GM18502 (cell line): ENCODE data around the gene KIF18B.
A peak's percentile ranks its signal among the peaks of the same experiment; 100 is the strongest.
"Not testable (repeated sequence)": the region's sequence is repeated elsewhere in the genome, so short reads cannot be mapped to it uniquely, and the experiment has no call there.

Source experiments
- ATAC-seq: cut with Tn5 transposase; IDR thresholded peaks from one replicate; pipeline ENCODE4 v1.9.1; 2021; ENCODE audit warnings: mild to moderate bottlenecking; ENCODE audit not compliant: unreplicated experiment, poor library complexity

The KIF18B gene

DNA sequence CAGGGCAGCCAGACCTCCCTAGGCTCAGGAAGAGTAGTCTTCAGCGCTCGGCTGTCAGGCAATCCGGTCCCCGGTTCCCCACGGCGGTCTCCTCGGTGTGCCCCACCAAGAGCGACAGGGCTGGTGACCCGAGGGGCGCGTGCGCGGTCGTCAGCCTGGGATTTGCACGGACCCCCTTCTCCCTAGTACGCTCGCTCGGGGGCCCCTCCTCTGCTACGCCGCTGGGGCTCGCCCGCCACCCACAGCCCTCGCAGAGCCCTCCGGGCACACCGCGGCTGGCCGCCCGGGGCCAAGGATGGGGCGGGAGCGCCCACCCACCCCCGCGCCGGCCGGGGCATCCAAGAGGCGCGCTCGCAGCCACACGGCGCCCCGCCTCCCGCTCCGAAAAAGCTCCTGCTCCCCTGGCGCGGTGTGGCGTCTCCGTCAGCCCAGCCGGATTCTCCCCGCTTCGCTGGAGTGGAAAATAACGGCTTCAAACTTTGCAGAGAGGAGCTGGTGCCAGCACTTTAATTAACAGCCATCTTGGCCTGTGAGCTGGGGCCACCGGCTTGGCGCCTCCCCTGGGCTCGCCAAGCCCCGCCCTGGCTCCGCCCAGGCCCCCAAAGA lies 22.7 kb upstream of the KIF18B start:
- no peak for ATAC-seq

- no peak for ATAC-seq
Measured at GRCh38 chr17:44969144-44969780, 21.7 kb upstream of the KIF18B start.

GRCh38 chr17:44968225-44969143 lies 20.9 kb upstream of the KIF18B start, which contains the start of gene C1QL1:
C1QL1 (minus strand) TSS chr17:44968303; CDS start chr17:44968048, 255 bp downstream.
- peak; percentile 90 for ATAC-seq

DNA sequence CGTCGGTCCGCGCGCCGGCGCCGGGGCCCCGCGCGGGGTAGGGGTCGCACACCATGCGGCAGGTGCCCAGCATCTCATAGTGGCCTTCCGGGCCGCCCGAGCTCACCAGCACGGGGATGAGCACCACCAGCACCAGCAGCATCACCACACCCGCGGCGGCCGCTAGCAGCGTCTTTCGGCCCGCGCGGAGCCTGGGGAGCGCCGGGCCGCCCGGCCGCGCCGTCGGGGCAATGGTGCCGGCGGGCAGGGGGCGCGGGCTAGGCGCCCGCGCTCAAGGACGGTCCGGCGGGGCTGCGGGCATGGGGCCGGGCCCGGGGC lies 20.3 kb upstream of the KIF18B start:
- ATAC-seq = peak; percentile 15

DNA sequence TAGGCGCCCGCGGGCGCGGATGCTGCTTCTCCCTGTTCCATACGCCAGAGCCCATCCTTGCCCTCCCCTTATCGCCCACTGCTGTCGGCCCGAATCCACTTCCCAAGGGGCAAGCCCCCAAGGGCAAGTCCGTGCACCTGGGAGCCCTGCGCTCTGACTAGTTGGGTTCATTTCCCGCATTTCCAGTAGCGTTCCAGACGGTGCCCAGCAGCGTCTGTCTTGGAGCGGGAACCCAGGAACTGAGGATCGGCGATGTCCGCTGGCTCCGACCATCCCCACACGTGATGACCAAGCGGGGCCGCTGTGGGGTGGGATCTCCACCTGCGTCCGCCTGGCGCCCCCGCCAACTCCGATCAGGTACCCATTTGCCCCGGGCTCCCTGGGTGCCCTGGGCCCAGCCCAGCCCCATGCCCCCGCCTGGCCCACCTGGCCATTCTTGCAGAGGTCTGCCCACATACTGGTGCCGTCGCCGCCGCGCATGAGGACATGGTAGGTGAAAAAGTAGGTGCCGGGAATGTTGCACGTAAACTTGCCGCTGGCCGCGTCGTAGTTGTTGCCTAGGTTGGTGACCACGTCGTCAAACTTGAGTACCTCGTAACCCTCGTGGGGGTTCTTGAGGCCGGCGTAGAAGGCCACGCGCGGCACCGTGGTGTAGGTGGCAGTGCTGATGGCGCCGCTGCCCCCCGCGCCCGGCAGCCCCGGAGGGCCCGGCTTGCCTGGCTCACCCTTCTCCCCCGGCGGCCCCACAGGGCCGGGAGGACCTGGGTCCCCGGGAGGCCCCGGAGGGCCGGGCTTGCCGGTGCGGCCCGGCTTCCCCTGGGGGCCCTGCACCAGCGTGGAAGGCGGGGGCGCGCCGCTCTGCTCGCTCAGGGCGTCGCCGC lies 19.7 kb upstream of the KIF18B start:
- ATAC-seq = no peak

- ATAC-seq = no peak
Measured at GRCh38 chr17:44966348-44967025, 18.9 kb upstream of the KIF18B start.

GRCh38 chr17:44965481-44966234 lies 18.1 kb upstream of the KIF18B start:
- no peak for ATAC-seq

- ATAC-seq = no peak
Measured at GRCh38 chr17:44961921-44962350, 14.4 kb upstream of the KIF18B start.

DNA sequence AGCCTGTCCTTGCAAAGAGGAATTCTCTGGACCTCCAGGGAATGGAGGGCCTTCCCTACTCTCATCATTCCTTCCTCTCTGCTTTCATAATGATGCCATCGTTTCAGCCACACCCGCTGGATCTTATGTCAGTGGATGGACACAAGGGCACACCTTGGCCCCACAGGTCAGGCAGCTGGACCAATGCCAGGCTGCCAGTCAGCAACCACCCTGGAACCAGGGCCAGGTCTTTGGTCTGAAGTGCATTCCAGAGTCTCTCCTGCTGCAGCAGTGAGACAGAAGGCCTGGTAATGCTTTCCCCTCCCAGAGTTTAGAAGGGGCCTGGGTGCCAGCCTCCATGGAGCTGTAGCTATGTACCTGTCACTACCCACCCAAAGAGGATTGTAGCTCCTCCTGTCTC lies 13.1 kb upstream of the KIF18B start:
- ATAC-seq = no peak

DNA sequence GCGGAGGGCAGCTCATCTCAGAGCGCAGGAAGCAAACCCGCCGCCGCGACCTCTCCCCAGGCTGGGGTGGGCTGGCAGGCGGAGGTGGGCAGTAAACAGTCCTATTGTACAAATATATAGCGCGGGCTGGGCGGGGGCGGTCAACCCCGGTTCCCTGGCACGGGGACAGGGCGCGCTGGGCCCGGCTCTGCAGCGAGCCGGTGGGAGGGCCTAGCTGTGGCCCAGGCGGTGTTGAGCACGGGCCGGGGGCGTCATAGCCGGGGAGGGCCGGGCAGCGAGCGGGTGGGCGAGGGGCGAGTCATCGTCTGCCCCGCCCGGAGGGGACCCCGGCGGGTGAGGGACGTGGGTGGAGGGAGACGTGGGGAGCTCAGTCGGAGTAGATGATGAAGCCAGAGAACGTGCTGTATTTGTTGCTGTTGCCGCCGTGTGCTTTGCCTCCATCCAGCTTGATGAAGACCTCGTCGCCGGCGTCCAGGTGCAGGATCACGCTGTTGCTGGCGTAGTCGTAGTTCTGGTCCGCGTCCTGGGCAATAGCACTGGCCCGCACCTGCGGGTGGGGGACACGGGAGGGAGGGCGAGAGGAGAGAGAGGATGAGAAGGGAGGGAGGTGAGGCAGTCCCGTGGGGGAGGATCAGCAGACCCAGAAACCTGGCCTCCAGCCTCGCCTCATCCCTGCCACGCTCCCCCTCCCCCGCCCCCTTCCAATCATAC lies 12.4 kb upstream of the KIF18B start:
- ATAC-seq = no peak

GRCh38 chr17:44956998-44957981 lies 9.7 kb upstream of the KIF18B start:
- ATAC-seq = no peak

DNA sequence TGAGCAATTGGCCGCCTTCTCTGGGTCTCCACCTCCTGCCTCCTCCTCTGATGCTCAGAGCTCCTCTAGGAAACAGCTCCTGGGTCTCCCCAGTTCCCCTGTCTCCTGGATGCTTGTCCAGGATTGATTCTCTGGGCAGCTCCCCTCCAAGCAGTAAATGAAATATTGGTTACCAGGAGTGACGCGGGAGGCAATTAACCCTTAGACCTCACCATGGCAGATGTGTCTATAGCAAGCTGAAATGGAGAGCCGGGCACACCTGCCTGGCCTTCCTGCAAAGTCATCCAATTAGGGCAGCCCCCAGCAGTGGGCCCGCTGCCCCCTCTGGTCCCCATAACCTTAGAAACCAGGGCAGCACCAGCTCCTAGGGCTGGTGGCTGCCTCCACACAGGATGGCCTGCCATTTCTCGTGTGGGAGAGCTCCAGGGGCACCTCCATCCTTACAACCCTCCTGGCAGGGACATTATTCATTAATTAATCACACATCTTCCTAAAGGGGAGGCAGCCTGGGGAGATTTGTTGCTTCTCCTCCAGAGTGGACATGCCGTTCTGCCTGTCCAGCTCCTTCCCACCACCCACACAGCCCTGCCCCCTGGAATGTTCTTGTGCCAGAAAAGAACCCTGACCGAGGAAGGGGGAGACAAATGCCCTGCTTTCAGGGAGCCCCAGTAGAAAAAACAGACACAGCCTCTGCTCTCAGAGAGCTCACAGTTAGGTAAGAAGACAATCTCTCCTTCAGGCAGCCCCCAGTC lies 8.3 kb upstream of the KIF18B start:
- no peak for ATAC-seq

- no peak for ATAC-seq
Measured at GRCh38 chr17:44952946-44953475, 5.4 kb upstream of the KIF18B start.

- ATAC-seq = no peak
Measured at GRCh38 chr17:44948315-44948795, 782 bp upstream of the KIF18B start.

DNA sequence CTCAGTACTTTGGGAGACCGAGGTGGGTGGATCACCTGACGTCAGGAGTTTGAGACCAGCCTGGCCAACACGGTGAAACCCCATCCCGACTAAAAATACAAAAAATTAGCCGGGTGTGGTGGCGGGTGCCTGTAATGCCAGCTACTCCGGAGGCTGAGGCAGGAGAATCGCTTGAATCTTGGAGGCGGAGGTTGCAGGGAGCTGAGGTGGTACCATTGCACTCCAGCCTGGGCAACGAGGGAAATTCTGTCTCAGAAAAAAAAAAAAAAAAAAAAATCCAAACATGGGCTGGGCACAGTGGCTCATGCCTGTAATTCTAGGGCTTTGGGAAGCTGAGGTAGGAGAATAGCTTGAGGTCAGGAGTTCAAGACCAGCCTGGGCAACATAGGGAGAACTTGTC lies 1.9 kb downstream of the KIF18B start:
- ATAC-seq = not testable (repeated sequence)

DNA sequence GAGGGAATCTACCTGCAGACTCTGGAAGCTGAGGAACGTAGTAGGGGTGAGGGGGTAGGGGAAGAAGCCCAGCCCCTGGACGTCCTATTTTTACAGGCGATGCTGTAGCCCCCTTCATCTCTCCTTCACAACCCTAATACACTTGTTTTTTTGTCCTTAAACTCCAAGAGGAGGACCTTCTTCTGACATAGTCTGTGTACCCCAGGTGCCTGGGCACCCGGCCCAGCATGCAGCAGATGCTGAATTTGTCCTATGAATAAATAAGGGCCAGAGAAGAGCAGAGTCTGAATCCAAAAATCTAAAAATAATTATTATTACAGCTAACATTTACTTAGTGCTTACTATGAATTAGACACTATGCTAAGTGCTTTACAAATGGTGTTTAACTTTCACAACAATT lies 5.1 kb downstream of the KIF18B start:
- no peak for ATAC-seq
